ENCODE data around the gene TRIM28. TPM values are rescaled to one million over a fixed set of nuclear protein-coding genes. Genes with fewer than 3 reads are reported as not detected.

TRIM28 gene
- total and polyA plus RNA-seq, 4 donors = 47.1 to 157 (median 84.2) TPM

GRCh38 chr19:58572026-58572817, 28.4 kb downstream of the TRIM28 start:
- Histone ChIP-seq H3K27me3 (ENCODE audit: control insufficient read depth in 4 of 4, insufficient read depth in 4 of 4, low read length in 3 of 4) (no peaks in the 10 kb centered on the region), H3K27ac (ENCODE audit: low read depth in 1 of 2, low read length in 2 of 2) (peak overlapping the region; percentile 93 to 97), H3K9me3 (ENCODE audit: control insufficient read depth in 4 of 4, low read length in 3 of 4) (no peaks in the 10 kb centered on the region), H3K4me1 (ENCODE audit: control insufficient read depth in 4 of 4, insufficient read depth in 4 of 4, low read length in 3 of 4) (peaks cover 4 to 25% (median 17%) of the 10 kb centered on the region in 4 donors), H3K36me3 (ENCODE audit: control insufficient read depth in 4 of 4, insufficient read depth in 3 of 4, low read depth in 1 of 4, low read length in 3 of 4) (peaks cover 0 to 18% (median 5%) of the 10 kb centered on the region in 4 donors), H3K4me3 (ENCODE audit: low read depth in 1 of 3, low read length in 3 of 3) (peak overlapping the region; percentile 64 to 69 (median 64)), H3K9ac (ENCODE audit: low read depth in 1 of 2, low read length in 2 of 2) (no peak overlapping the region)
- TF ChIP-seq HNF4A (conservative IDR thresholded peaks at IDR 0.05) (peak in 1 of 2 donors; percentile 27), GABPA (IDR thresholded peaks at IDR 0.05 in 1 of 2, conservative IDR thresholded peaks at IDR 0.05 in 1 of 2) (peak; percentile 76 to 81), FOXA2 (IDR thresholded peaks at IDR 0.05) (no peak)
- TF ChIP-seq, protein P1, sequence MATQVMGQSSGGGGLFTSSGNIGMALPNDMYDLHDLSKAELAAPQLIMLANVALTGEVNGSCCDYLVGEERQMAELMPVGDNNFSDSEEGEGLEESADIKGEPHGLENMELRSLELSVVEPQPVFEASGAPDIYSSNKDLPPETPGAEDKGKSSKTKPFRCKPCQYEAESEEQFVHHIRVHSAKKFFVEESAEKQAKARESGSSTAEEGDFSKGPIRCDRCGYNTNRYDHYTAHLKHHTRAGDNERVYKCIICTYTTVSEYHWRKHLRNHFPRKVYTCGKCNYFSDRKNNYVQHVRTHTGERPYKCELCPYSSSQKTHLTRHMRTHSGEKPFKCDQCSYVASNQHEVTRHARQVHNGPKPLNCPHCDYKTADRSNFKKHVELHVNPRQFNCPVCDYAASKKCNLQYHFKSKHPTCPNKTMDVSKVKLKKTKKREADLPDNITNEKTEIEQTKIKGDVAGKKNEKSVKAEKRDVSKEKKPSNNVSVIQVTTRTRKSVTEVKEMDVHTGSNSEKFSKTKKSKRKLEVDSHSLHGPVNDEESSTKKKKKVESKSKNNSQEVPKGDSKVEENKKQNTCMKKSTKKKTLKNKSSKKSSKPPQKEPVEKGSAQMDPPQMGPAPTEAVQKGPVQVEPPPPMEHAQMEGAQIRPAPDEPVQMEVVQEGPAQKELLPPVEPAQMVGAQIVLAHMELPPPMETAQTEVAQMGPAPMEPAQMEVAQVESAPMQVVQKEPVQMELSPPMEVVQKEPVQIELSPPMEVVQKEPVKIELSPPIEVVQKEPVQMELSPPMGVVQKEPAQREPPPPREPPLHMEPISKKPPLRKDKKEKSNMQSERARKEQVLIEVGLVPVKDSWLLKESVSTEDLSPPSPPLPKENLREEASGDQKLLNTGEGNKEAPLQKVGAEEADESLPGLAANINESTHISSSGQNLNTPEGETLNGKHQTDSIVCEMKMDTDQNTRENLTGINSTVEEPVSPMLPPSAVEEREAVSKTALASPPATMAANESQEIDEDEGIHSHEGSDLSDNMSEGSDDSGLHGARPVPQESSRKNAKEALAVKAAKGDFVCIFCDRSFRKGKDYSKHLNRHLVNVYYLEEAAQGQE (IDR thresholded peaks at IDR 0.05) = peak; percentile 4
- DNase-seq (ENCODE audit: low spot score) = no peak
- WGBS = 50% methylated on average over 24 of the region's 24 CpGs

DNA sequence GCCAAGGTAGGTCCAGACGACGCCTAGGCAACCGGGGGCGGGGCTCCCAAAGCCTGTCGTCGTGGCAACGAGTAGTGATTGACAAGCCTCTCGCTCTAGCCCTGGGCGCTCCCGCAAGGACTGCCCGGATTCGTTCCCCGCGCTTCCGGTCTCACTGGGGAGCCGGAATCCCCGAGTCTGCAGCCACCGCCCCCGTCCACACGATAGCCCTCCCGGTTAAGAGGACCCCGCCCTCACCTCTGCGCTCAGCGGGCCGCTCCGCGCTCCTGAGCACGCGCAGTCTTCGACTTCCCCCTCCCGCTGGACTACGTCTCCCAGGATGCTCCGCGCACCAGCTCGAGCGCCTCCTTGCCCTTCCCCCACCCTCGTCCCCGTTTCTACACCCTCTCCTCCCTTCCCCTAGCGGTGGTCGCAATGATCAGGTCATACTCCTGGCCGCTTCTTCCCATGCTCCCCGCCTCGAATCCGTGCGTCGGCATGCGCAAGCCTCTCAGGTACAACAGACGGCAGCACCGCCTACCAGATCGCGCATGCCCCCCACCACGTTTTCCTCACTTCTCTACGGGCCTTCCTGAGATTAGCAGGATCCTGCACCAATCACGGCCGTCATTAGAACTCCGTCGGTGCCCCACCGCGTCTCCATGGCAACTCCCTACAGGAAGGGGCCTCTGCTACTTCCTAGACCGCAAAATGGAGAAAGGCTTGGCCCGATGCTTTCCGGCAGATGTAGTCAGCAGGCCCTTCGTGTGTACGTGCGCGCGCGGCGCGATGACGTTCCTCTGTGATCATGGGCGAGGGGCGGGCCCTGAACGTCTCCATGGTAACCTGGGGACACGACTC, 29.2 kb downstream of the TRIM28 start, which contains the start of gene MZF1:
Gene MZF1, minus strand, starts transcription at position 518 of the 840 bp plus-strand sequence. CDS start 1,946 bp downstream, outside the sequence.
- H3K4me1 ChIP-seq (ENCODE audit: control insufficient read depth in 4 of 4, insufficient read depth in 4 of 4, low read length in 3 of 4) = peaks cover 4 to 25% (median 17%) of the 10 kb centered on the region in 4 donors
- peak within 1 kb of the TSS; percentile 64 to 69 (median 64) for H3K4me3 ChIP-seq (ENCODE audit: low read depth in 1 of 3, low read length in 3 of 3)
- peak; percentile 99 for DNase-seq (ENCODE audit: low spot score)
- no peaks in the 10 kb centered on the region for H3K9me3 ChIP-seq (ENCODE audit: control insufficient read depth in 4 of 4, low read length in 3 of 4)
- H3K27ac ChIP-seq (ENCODE audit: low read depth in 1 of 2, low read length in 2 of 2) = peak within 1 kb of the TSS; percentile 93 to 97
- H3K27me3 ChIP-seq (ENCODE audit: control insufficient read depth in 4 of 4, insufficient read depth in 4 of 4, low read length in 3 of 4) = no peaks in the 10 kb centered on the region
- peak within 1 kb of the TSS; percentile 57 to 65 for H3K9ac ChIP-seq (ENCODE audit: low read depth in 1 of 2, low read length in 2 of 2)
- peaks cover 0 to 16% (median 5%) of the 10 kb centered on the region in 4 donors for H3K36me3 ChIP-seq (ENCODE audit: control insufficient read depth in 4 of 4, insufficient read depth in 3 of 4, low read depth in 1 of 4, low read length in 3 of 4)
- WGBS = under 1% methylated on average over 75 of the region's 75 CpGs
- TF ChIP-seq HNF4G (IDR thresholded peaks at IDR 0.05) (no peak), EGR1 (IDR thresholded peaks at IDR 0.05; ENCODE audit: low read depth in 2 of 2) (peak; percentile 37 to 50), YY1 (IDR thresholded peaks at IDR 0.05) (peak; percentile 96), ZBTB33 (IDR thresholded peaks at IDR 0.05) (peak; percentile 60), TAF1 (conservative IDR thresholded peaks at IDR 0.05) (no peak), RAD21 (IDR thresholded peaks at IDR 0.05) (no peak), JUND (IDR thresholded peaks at IDR 0.05) (peak in 1 of 2 donors; percentile 58), GABPA (IDR thresholded peaks at IDR 0.05 in 1 of 2, conservative IDR thresholded peaks at IDR 0.05 in 1 of 2) (peak; percentile 68 to 92), FOXA1 (IDR thresholded peaks at IDR 0.05) (no peak), FOXA2 (IDR thresholded peaks at IDR 0.05) (no peak), SP1 (IDR thresholded peaks at IDR 0.05) (peak; percentile 76), ATF3 (IDR thresholded peaks at IDR 0.05) (peak; percentile 11), NR2F2 (IDR thresholded peaks at IDR 0.05) (peak; percentile 8), RXRA (IDR thresholded peaks at IDR 0.05) (peak in 1 of 2 donors; percentile 8)
- TF ChIP-seq, protein P2, sequence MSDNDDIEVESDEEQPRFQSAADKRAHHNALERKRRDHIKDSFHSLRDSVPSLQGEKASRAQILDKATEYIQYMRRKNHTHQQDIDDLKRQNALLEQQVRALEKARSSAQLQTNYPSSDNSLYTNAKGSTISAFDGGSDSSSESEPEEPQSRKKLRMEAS (IDR thresholded peaks at IDR 0.05) = peak; percentile 84
- TF ChIP-seq, protein P1 (IDR thresholded peaks at IDR 0.05) = peak; percentile 50
- TF ChIP-seq, protein P3, sequence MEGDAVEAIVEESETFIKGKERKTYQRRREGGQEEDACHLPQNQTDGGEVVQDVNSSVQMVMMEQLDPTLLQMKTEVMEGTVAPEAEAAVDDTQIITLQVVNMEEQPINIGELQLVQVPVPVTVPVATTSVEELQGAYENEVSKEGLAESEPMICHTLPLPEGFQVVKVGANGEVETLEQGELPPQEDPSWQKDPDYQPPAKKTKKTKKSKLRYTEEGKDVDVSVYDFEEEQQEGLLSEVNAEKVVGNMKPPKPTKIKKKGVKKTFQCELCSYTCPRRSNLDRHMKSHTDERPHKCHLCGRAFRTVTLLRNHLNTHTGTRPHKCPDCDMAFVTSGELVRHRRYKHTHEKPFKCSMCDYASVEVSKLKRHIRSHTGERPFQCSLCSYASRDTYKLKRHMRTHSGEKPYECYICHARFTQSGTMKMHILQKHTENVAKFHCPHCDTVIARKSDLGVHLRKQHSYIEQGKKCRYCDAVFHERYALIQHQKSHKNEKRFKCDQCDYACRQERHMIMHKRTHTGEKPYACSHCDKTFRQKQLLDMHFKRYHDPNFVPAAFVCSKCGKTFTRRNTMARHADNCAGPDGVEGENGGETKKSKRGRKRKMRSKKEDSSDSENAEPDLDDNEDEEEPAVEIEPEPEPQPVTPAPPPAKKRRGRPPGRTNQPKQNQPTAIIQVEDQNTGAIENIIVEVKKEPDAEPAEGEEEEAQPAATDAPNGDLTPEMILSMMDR (IDR thresholded peaks at IDR 0.05; ENCODE audit: low read depth, low read length, missing input control) = peak; percentile 13
